Occipital lobe (tissue), 2 donors: Measurements from ENCODE around the gene BEX2. TPM values are rescaled to one million over a fixed set of nuclear protein-coding genes. Genes with fewer than 3 reads are reported as not detected.
"Not testable (repeated sequence)": the region's sequence is repeated elsewhere in the genome, so short reads cannot be mapped to it uniquely, and the experiment has no call there.

Source experiments
- DNase-seq: peaks from one replicate; lab custom pipeline; 2025; lab: John Stamatoyannopoulos, UW
- total RNA-seq: library from RNA; depleted of rRNA; stranded (reverse); fragments of >200 nt; gene quantifications from one replicate; pipeline ENCODE4 v1.2.3, GENCODE V29; 2014

The BEX2 gene
- total RNA-seq: 101 TPM

GRCh38 chrX:103310555-103311398 is at the start of gene BEX2:
Gene BEX2 (minus strand): TSS chrX:103310990. CDS start chrX:103309976, 1,014 bp downstream.
- DNase-seq: peak; percentile 74

GRCh38 chrX:103360092-103360491 is 49.3 kb upstream of the BEX2 start:
- DNase-seq: no peak

GRCh38 chrX:103359605-103360004 is 48.8 kb upstream of the BEX2 start:
- not testable (repeated sequence) for DNase-seq

DNA sequence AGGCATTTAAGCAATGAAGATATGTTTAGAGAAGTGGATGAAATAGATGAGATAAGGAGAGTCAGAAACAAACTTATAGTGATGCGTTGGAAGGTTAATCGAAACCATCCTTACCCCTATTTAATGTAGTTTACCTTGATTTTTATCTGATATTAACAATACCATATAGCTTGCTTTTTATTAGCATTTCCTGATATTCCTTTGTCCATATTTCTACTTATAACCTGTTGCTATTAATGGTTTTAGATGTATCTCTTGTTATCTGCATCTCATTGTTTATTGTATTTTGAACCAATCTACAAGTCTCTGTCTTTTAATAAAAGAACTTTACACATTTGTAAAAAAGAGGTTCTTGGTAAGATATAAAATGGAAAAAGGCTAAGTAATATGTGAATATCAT is 47.1 kb upstream of the BEX2 start:
- no peak for DNase-seq

DNA sequence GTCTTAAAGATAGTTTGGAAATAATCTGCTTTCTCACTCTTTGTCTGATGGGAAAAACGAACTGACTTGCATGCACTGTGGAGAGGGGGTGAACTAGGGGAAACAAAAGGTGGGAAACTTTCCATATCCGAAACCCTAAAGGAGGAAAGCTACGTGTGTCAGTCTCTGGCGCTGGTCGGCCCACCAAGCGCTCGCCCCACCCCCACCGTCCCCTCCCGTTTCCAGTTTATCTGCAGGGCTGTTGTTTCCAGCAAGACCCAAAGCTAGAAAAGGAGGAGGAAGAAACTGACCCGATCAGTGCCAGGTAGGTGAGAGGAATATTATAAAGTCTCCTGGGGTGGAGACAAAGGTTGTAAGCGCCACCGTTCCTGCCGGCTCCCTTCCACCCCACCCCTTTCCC is 46.1 kb upstream of the BEX2 start:
- no peak for DNase-seq

GRCh38 chrX:103356130-103356798 is 45.5 kb upstream of the BEX2 start, which contains the start of gene TCEAL9:
Gene TCEAL9 (plus strand): TSS chrX:103356506. CDS start chrX:103357685, 1,179 bp downstream.
- no peak for DNase-seq

GRCh38 chrX:103347682-103348397 is 37.0 kb upstream of the BEX2 start:
- no peak for DNase-seq

DNA sequence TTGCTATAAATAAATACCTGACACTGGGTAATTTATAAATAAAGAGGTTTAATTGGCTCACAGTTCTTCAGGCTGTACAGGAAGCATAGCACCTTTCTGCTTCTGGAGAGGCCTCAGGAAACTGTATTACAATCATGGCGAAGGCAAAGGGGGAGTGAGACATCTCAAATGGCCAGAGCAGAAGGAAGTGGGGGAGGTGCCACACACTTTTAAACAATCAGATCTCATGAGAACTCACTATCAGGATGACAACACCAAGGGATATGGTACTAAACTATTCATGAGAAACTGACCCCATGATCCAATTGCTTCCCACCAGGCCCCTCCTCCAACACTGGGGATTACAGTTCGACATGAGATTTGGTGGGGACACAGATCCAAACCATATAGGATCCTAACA is 33.8 kb upstream of the BEX2 start:
- DNase-seq: no peak

DNA sequence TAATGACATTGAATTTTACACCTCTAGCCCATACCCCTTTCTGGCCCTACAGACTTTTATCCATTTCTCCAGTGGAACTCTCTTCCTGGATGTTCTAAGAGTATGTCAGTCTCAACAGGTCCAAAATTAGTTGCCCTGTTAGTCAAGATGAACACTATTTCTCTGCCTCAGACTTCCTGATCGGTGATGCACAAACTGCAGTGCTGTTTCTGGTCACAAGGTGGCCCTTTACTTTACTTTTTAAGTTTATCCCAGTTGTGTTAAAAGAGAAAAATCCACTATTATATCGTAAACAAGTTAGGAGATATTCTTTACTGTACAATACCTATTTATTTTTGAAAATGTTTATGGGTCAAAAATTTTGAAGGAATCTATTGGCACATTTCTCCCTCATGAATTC is 32.3 kb upstream of the BEX2 start:
- DNase-seq: peak; percentile 2

- no peak for DNase-seq
Observed at GRCh38 chrX:103338663-103339062, 27.9 kb upstream of the BEX2 start.

GRCh38 chrX:103330681-103331288 is 20.0 kb upstream of the BEX2 start:
- DNase-seq: peak; percentile 8

DNA sequence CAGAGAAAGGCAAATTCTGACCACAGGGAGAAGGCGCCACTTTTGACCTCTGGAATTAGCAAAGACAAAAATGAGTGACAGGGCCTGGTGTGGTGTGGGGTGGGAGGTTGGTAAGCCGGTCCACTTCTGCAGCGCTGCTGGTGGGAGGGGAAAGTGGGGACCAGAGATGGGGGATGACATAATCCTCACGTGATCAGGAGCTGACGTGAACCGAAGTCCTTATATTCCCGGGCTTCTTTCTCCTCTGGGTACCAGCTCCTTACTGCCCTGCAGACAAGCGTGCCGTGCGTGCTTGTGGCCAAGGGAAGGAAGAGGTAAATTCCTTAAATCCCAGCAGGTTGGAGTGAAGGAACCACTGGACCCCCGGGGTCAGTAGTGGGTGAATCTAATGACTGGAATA is 19.2 kb upstream of the BEX2 start, which contains the start of gene TCEAL7:
TCEAL7 (plus strand) TSS at position 249 of the 400 bp plus-strand sequence. CDS start 1,165 bp downstream, outside the sequence.
- peak; percentile 35 for DNase-seq

GRCh38 chrX:103311399-103311780 is 600 bp upstream of the BEX2 start:
- DNase-seq: no peak

GRCh38 chrX:103309860-103310554 is 783 bp downstream of the BEX2 start:
- DNase-seq: no peak

DNA sequence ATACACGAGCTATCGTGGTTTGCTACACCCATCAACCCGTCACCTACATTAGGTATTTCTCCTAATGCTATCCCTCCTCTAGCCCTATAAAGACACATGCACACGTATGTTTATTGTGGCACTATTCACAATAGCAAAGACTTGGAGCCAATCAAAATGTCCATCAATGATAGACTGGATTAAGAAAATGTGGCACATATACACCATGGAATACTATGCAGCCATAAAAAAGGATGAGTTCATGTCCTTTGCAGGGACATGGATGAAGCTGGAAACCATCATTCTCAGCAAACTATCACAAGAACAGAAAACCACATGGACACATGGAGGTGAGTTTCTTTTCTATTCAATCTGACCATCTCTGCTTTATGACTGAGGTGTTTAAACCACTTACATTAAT is 5.1 kb downstream of the BEX2 start:
- not testable (repeated sequence) for DNase-seq

DNA sequence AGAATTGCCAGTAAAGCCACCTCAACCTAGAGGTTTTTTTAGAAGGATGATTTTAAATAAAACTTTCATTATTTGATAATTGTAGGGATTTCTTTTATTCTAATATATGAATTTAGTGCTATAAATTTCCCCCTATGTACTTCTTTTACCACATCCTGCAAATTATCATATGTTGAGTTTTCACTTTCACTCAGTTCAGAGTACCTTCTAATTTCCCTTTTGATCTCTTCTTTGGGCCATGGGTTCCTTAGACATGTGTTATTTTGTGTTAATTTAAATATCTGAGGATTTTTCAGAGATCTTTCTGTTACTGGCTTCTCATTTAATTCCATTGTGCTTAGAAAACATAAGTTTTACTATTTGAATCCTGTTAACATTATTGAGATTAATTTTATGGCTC is 6.1 kb downstream of the BEX2 start:
- DNase-seq: no peak

DNA sequence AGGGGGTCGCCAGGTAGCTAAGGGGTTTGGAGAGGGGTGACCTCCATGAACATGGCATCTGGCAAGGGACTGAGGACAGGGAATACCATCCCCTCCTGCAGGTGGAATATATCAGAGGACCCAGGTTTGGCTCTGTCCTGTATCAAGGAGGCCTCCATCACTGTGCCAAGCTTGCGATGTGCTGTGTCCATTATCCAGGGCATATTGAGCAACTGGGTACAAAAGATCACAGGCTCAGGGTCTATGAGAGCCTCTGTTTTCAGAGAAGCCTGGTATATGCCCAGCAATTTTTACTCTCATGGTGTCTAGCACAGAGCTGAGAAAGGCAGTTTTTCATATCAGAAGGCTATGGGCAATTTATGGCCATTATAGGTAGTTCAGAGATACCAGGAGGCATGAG is 17.7 kb downstream of the BEX2 start:
- no peak for DNase-seq

- no peak for DNase-seq
Observed at GRCh38 chrX:103279624-103280023, 31.2 kb downstream of the BEX2 start.

DNA sequence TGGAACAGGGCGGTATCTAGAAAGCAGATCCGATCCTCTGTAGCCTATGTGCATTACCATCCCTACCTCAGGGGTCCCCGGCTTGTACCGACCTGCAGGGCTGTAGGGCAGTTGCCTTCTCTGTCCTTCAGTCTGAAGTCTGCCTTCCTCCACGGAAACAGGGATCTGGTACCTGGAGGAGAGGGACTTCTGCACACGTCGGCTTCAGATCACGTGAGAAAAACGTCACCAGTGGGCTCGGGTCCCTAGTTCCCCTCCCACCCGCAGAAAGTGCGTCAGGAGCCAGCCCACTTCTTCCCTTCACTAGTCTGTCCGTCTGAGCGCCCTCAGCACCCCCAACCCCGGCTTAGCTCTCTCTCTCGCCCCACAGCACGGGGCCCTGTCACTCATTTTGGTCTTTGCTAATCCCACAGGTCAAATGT is 34.2 kb downstream of the BEX2 start, which contains the start of gene TCEAL5:
TCEAL5 (minus strand) TSS at position 170 of the 422 bp plus-strand sequence. CDS start 2,187 bp downstream, outside the sequence.
- DNase-seq: peak; percentile 42

GRCh38 chrX:103275947-103276567 is 34.7 kb downstream of the BEX2 start:
- DNase-seq: no peak
